ENCODE measurements around the gene ASIC3.

GRCh38 chr7:151043959-151044358 lies 4.4 kb upstream of the ASIC3 start:
- no peak for TF ChIP-seq CTCF (IDR thresholded peaks at IDR 0.05; ENCODE audit: control extremely low read depth in 1 of 3, insufficient read depth in 1 of 3, low read depth in 1 of 3, low read length in 3 of 3)
- TF ChIP-seq CHD2 (IDR thresholded peaks at IDR 0.05; ENCODE audit: low read length): no peak
- no peak for TF ChIP-seq EP300 (IDR thresholded peaks at IDR 0.05; ENCODE audit: borderline replicate concordance in 1 of 2, low read depth in 2 of 2, low read length in 2 of 2)
- no peak for TF ChIP-seq POLR2A (IDR thresholded peaks at IDR 0.05; ENCODE audit: control extremely low read depth in 1 of 2, low read depth in 2 of 2, low read length in 2 of 2)
